ENCODE data around the gene PRKN.
A peak's percentile ranks its signal among the peaks of the same experiment; 100 is the strongest.
"Not testable (repeated sequence)": the region's sequence is repeated elsewhere in the genome, so short reads cannot be mapped to it uniquely, and the experiment has no call there.

Gene PRKN

GRCh38 chr6:161894436-161894835, 833.1 kb downstream of the PRKN start:
- DNase-seq (ENCODE audit: extremely low spot score), result no peak
- TF ChIP-seq, protein P1, sequence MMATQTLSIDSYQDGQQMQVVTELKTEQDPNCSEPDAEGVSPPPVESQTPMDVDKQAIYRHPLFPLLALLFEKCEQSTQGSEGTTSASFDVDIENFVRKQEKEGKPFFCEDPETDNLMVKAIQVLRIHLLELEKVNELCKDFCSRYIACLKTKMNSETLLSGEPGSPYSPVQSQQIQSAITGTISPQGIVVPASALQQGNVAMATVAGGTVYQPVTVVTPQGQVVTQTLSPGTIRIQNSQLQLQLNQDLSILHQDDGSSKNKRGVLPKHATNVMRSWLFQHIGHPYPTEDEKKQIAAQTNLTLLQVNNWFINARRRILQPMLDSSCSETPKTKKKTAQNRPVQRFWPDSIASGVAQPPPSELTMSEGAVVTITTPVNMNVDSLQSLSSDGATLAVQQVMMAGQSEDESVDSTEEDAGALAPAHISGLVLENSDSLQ (IDR thresholded peaks at IDR 0.05), result no peak
- TF ChIP-seq LEF1 (IDR thresholded peaks at IDR 0.05; ENCODE audit: borderline replicate concordance), result no peak
- no peak for TF ChIP-seq BHLHE40 (IDR thresholded peaks at IDR 0.05; ENCODE audit: borderline replicate concordance)
- TF ChIP-seq NFRKB (IDR thresholded peaks at IDR 0.05), result no peak
- no peak for TF ChIP-seq HDGF (IDR thresholded peaks at IDR 0.05; ENCODE audit: borderline replicate concordance)
- TF ChIP-seq ZNF384 (IDR thresholded peaks at IDR 0.05), result no peak
- TF ChIP-seq ELF4 (IDR thresholded peaks at IDR 0.05), result no peak
- TF ChIP-seq SP1 (IDR thresholded peaks at IDR 0.05), result no peak
- no peak for TF ChIP-seq SUZ12 (IDR thresholded peaks at IDR 0.05)
- no peak for TF ChIP-seq L3MBTL2 (conservative IDR thresholded peaks at IDR 0.05)
- no peak for TF ChIP-seq FOXA1 (IDR thresholded peaks at IDR 0.05)
- TF ChIP-seq FOXM1 (IDR thresholded peaks at IDR 0.05; ENCODE audit: borderline replicate concordance), result no peak
- no peak for TF ChIP-seq FOXK2 (IDR thresholded peaks at IDR 0.05)
- TF ChIP-seq TARDBP (IDR thresholded peaks at IDR 0.05), result no peak
- TF ChIP-seq CTBP1 (IDR thresholded peaks at IDR 0.05; ENCODE audit: borderline replicate concordance), result no peak
- no peak for TF ChIP-seq ARNT (IDR thresholded peaks at IDR 0.05)
- ChIA-PET CTCF (no interaction called here), POLR2A (no interaction called here)

DNA sequence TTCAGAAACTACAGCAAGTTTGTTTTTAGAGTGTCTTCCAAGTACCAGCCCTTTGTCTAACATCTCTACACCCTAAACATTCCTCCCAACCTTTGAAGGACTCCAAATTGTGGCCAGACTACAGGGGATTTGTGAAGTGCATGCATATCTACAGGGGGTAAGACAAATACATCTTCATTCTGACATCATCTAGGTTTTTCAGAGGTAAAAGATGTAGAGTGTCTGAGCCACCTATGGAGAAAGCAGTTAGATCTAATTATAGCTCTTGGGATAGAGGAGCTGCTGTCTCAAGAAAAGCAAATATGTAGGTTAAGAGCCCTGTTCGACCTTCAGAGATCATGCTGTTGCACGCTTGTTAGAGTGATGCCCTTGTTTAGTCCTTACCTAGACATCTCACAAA, 836.0 kb downstream of the PRKN start:
- DNase-seq (ENCODE audit: extremely low spot score), result peak; percentile 14
- POLR2A ChIA-PET, result no interaction called here
- CTCF ChIA-PET, result no interaction called here
- TF ChIP-seq NFRKB (IDR thresholded peaks at IDR 0.05), result no peak
- TF ChIP-seq FOXA1 (IDR thresholded peaks at IDR 0.05), result no peak
- TF ChIP-seq FOXM1 (IDR thresholded peaks at IDR 0.05; ENCODE audit: borderline replicate concordance), result no peak
- peak; percentile 85 for TF ChIP-seq CTBP1 (IDR thresholded peaks at IDR 0.05; ENCODE audit: borderline replicate concordance)
- no peak for TF ChIP-seq L3MBTL2 (conservative IDR thresholded peaks at IDR 0.05)
- TF ChIP-seq, protein P1 (IDR thresholded peaks at IDR 0.05), result peak; percentile 56

DNA sequence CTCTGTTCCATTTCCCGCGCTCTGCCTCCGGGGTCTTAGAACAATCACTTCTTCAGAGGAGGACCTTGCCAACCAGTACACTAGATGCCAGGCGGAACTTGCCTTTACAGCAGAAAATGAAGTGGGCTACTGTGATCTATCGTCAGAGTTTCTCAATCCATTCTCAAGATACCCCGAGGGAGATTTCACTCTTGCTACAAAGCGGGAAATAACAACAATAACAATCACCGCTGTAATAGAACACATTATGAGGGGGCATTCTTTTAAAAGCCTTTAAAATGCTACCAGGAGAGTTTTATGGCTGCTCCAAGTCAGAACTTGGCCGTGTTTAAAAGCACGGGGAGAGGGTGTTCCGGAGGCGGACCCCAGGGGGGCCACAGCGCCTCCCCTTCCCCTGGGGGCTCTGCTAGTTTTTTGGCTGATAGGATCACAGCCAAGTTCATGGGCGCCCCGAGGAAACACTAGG, 836.7 kb downstream of the PRKN start:
- DNase-seq (ENCODE audit: extremely low spot score), result peak; percentile 12
- ChIA-PET POLR2A (no interaction called here), CTCF (no interaction called here)
- TF ChIP-seq FOXA1 (IDR thresholded peaks at IDR 0.05) (no peak), NFRKB (IDR thresholded peaks at IDR 0.05) (no peak), SP1 (IDR thresholded peaks at IDR 0.05) (no peak), ZNF384 (IDR thresholded peaks at IDR 0.05) (no peak), L3MBTL2 (conservative IDR thresholded peaks at IDR 0.05) (no peak), TARDBP (IDR thresholded peaks at IDR 0.05) (no peak), CTBP1 (IDR thresholded peaks at IDR 0.05; ENCODE audit: borderline replicate concordance) (no peak; the same call in 1 of the 2 replicates), FOXK2 (IDR thresholded peaks at IDR 0.05) (no peak), BHLHE40 (IDR thresholded peaks at IDR 0.05; ENCODE audit: borderline replicate concordance) (no peak), ELF4 (IDR thresholded peaks at IDR 0.05) (no peak), ARNT (IDR thresholded peaks at IDR 0.05) (no peak), FOXM1 (IDR thresholded peaks at IDR 0.05; ENCODE audit: borderline replicate concordance) (no peak), HDGF (IDR thresholded peaks at IDR 0.05; ENCODE audit: borderline replicate concordance) (no peak), SUZ12 (IDR thresholded peaks at IDR 0.05) (no peak), LEF1 (IDR thresholded peaks at IDR 0.05; ENCODE audit: borderline replicate concordance) (no peak)
- TF ChIP-seq, protein P1 (IDR thresholded peaks at IDR 0.05), result no peak

DNA sequence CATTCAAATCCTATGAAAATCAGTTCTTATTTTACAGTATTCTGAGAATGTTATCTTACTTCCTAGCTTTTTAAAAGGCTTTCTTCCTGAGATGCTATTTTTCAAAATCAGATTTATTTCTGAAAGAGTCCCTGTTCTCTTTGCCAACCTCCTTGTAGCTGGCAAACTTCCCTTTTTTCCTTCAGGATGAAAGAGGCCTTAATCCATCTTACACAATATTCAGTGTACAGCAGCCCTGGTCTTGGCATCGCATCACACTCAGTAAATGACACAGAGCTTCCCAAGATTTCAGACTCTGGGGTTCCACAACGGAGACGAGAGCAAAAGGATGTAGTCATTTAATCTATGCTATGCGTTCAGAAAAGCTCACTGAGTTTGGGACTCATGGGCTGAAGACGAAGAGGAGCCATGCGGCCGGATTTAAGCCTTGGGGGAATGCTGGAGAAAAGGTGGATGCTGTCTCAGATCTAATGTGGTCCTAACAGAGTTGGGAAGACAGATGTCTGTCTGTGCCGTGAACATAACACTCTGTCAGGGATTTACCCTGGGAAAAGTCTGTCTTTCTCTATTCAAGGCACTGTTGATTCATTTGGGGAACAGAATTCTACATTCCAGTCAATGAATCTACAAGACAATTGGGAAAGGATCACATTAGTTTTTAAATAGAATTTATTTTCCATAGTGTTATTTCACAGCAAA, 837.3 kb downstream of the PRKN start:
- ChIA-PET CTCF (no interaction called here), POLR2A (no interaction called here)
- TF ChIP-seq TARDBP (IDR thresholded peaks at IDR 0.05) (no peak), CTBP1 (IDR thresholded peaks at IDR 0.05; ENCODE audit: borderline replicate concordance) (no peak), NFRKB (IDR thresholded peaks at IDR 0.05) (no peak), FOXM1 (IDR thresholded peaks at IDR 0.05; ENCODE audit: borderline replicate concordance) (no peak), FOXA1 (IDR thresholded peaks at IDR 0.05) (no peak), ELF4 (IDR thresholded peaks at IDR 0.05) (no peak), L3MBTL2 (conservative IDR thresholded peaks at IDR 0.05) (no peak)
- no peak for DNase-seq (ENCODE audit: extremely low spot score)

DNA sequence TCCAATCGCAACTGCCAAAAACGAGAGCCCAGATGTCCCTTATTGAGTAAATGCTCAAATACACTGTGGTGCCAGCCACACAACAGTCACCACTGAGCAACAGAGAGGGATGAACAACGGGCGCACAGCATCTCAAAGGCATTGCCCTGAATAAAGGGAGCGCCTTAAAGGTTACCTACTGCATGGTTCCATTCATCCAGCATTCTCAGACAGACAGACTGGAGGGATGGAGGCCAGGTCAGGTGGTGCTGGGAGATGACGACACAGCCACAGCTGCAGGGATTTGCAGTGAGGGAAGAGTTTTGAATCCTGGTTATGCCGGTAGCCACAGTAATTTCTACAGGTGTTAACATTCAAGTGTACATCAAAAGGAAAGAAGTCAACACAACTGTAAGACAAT, 838.2 kb downstream of the PRKN start:
- no peak for DNase-seq (ENCODE audit: extremely low spot score)
- no peak for TF ChIP-seq SP1 (IDR thresholded peaks at IDR 0.05)
- no peak for TF ChIP-seq TARDBP (IDR thresholded peaks at IDR 0.05)
- no peak for TF ChIP-seq ZNF384 (IDR thresholded peaks at IDR 0.05)
- no peak for TF ChIP-seq ELF4 (IDR thresholded peaks at IDR 0.05)
- TF ChIP-seq LEF1 (IDR thresholded peaks at IDR 0.05; ENCODE audit: borderline replicate concordance), result no peak
- no peak for TF ChIP-seq NFRKB (IDR thresholded peaks at IDR 0.05)
- TF ChIP-seq, protein P1 (IDR thresholded peaks at IDR 0.05), result no peak
- no peak for TF ChIP-seq BHLHE40 (IDR thresholded peaks at IDR 0.05; ENCODE audit: borderline replicate concordance)
- TF ChIP-seq CTBP1 (IDR thresholded peaks at IDR 0.05; ENCODE audit: borderline replicate concordance), result no peak
- no peak for TF ChIP-seq L3MBTL2 (conservative IDR thresholded peaks at IDR 0.05)
- no peak for TF ChIP-seq FOXK2 (IDR thresholded peaks at IDR 0.05)
- TF ChIP-seq ARNT (IDR thresholded peaks at IDR 0.05), result no peak
- no peak for TF ChIP-seq HDGF (IDR thresholded peaks at IDR 0.05; ENCODE audit: borderline replicate concordance)
- no peak for TF ChIP-seq SUZ12 (IDR thresholded peaks at IDR 0.05)
- TF ChIP-seq FOXM1 (IDR thresholded peaks at IDR 0.05; ENCODE audit: borderline replicate concordance), result no peak
- TF ChIP-seq FOXA1 (IDR thresholded peaks at IDR 0.05), result no peak
- POLR2A ChIA-PET, result no interaction called here
- CTCF ChIA-PET, result no interaction called here

DNA sequence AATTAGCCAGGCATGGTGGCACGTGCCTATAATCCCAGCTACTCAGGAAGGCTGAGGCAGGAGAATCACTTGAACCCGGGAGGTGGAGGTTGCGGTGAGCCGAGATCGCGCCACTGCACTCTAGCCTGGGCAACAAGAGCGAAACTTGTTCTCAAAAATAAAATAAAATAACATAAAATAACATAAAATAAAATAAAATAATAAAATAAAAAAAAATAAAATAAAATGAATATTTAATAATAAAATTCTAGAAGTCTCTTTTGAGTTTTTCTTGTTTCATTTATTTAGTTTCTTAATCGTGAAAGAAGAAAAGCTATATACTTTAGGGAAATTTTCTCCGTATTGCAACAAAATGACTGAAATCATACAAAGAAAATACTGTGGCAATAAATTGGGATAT, 841.0 kb downstream of the PRKN start:
- CTCF ChIA-PET; DNase-seq (ENCODE audit: extremely low spot score); POLR2A ChIA-PET: not testable (repeated sequence)

Measured in HEK293T (cell line).